Measurements from ENCODE around the gene MELTF. TPM values are rescaled to one million over a fixed set of nuclear protein-coding genes. Genes with fewer than 3 reads are reported as not detected.
"Not testable (repeated sequence)": the region's sequence is repeated elsewhere in the genome, so short reads cannot be mapped to it uniquely, and the experiment has no call there.

The MELTF gene
- total RNA-seq, 1 donor from 2014 or later, result 2.9 TPM

DNA sequence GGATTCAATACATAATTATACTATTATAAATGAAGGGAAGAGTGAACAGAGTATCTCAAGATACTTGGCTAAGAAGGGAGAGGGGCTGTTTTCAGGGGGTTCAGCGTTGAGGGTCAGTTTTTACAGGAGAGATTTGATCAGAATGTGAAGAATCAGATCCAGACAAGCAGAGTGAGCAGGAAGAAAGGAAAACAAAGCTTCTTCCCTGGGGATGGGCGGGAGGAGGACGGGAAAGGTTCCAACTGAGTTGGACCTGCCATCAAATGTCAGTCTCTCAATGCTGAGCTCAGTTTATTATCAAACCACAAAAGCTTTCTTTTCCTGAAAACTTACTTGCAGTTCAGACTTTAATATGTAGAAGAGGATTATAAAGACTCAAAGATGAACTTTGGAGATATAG lies 6.0 kb upstream of the MELTF start:
- TF ChIP-seq, protein P1, sequence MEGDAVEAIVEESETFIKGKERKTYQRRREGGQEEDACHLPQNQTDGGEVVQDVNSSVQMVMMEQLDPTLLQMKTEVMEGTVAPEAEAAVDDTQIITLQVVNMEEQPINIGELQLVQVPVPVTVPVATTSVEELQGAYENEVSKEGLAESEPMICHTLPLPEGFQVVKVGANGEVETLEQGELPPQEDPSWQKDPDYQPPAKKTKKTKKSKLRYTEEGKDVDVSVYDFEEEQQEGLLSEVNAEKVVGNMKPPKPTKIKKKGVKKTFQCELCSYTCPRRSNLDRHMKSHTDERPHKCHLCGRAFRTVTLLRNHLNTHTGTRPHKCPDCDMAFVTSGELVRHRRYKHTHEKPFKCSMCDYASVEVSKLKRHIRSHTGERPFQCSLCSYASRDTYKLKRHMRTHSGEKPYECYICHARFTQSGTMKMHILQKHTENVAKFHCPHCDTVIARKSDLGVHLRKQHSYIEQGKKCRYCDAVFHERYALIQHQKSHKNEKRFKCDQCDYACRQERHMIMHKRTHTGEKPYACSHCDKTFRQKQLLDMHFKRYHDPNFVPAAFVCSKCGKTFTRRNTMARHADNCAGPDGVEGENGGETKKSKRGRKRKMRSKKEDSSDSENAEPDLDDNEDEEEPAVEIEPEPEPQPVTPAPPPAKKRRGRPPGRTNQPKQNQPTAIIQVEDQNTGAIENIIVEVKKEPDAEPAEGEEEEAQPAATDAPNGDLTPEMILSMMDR (IDR thresholded peaks at IDR 0.05; ENCODE audit: unreplicated experiment), result no peak
- no peak for DNase-seq (ENCODE audit: low spot score)
- no peaks in the 10 kb centered on the region for H3K9me3 Mint-ChIP-seq (ENCODE audit: unreplicated experiment)
- peaks cover 2% of the 10 kb centered on the region for H3K36me3 Mint-ChIP-seq (ENCODE audit: low read depth, unreplicated experiment)
- peak overlapping the region; percentile 24 for H3K27ac Mint-ChIP-seq (ENCODE audit: unreplicated experiment)
- no peak overlapping the region for H3K4me3 Mint-ChIP-seq (ENCODE audit: unreplicated experiment)
- peaks cover 19% of the 10 kb centered on the region for H3K27me3 Mint-ChIP-seq (ENCODE audit: unreplicated experiment)
- H3K4me1 Mint-ChIP-seq (ENCODE audit: unreplicated experiment), result no peaks in the 10 kb centered on the region

DNA sequence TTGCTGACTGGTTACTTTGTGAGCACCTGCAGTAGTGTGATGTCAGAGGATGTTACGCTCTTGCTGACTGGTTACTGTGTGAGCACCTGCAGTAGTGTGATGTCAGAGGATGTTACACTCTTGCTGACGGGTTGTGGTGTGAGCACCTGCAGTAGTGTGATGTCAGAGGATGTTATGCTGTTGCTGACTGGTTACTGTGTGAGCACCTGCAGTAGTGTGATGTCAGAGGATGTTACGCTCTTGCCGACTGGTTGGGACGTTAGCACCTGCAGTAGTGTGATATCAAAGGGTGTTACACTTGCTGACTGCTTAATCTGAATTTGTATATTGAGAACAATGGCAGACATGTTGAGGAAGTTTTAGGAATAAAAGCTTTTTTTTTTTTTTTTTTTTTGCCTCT lies 5.2 kb upstream of the MELTF start:
- H3K4me3 Mint-ChIP-seq (ENCODE audit: unreplicated experiment), result peak overlapping the region; percentile 0
- H3K27ac Mint-ChIP-seq (ENCODE audit: unreplicated experiment); DNase-seq (ENCODE audit: low spot score); H3K4me1 Mint-ChIP-seq (ENCODE audit: unreplicated experiment); H3K36me3 Mint-ChIP-seq (ENCODE audit: low read depth, unreplicated experiment); H3K9me3 Mint-ChIP-seq (ENCODE audit: unreplicated experiment): not testable (repeated sequence)
- peaks cover 19% of the 10 kb centered on the region for H3K27me3 Mint-ChIP-seq (ENCODE audit: unreplicated experiment)

DNA sequence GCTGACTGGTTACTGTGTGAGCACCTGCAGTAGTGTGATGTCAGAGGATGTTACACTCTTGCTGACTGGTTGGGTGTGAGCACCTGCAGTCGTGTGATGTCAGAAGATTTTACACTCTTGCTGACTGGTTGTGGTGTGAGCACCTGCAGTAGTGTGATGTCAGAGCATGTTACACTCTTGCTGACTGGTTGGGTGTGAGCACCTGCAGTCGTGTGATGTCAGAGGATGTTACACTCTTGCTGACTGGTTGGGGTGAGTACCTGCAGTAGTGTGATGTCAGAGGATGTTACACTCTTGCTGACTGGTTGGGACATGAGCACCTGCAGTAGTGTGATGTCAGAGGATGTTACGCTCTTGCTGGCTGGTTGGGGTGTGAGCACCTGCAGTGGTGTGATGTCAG lies 4.1 kb upstream of the MELTF start:
- not testable (repeated sequence) for H3K36me3 Mint-ChIP-seq (ENCODE audit: low read depth, unreplicated experiment); H3K4me1 Mint-ChIP-seq (ENCODE audit: unreplicated experiment); H3K9me3 Mint-ChIP-seq (ENCODE audit: unreplicated experiment); DNase-seq (ENCODE audit: low spot score); H3K27ac Mint-ChIP-seq (ENCODE audit: unreplicated experiment); H3K4me3 Mint-ChIP-seq (ENCODE audit: unreplicated experiment)
- H3K27me3 Mint-ChIP-seq (ENCODE audit: unreplicated experiment), result peaks cover 16% of the 10 kb centered on the region

DNA sequence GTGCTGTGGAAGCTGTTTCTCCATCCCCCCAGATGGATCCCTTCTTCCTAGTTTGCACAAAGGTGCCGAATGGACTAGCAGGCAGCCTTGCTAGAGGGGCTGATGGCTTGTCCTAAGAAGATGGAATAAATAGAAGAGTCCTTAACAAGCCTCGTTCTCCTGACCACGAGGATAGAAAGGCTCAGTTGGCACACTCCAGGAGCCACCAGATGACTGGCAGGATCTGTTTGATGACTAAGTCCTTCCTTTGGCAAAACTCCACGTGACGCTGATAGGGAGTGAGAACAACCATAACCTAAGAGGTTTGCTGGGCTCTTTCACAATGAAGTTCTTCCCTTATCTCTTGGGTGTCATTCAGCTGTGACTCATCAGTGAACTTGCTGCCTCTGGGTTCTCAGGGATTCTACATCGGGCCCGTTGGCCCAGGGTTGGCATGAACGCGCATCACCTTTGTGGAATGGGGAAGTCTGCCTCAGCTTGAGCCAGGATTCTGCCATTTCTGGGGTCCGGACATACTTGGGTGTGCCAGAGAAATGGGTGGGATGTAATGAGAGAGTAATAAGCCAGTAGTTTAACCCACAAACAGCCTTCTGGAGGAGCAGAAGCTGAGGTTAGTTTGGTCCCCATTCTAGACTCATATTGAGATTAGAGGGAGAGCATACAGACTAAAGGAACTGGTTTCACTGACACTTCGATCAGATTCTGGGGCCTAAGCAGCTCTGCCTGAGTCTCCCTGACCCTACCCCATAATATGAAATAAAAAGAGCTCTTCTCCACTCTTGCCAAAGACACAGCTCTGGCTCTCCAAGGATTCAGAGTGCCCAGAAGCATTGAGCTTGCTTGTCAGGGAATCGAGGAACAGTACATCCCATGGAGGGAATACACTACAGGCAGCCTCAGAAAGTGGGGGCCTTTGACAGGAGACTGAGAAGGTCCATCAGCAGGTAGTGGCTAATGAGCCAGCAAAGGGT lies 2.0 kb upstream of the MELTF start:
- Mint-ChIP-seq H3K9me3 (ENCODE audit: unreplicated experiment) (no peaks in the 10 kb centered on the region), H3K4me1 (ENCODE audit: unreplicated experiment) (no peaks in the 10 kb centered on the region), H3K27ac (ENCODE audit: unreplicated experiment) (peak overlapping the region; percentile 42), H3K27me3 (ENCODE audit: unreplicated experiment) (peaks cover 22% of the 10 kb centered on the region), H3K4me3 (ENCODE audit: unreplicated experiment) (no peak overlapping the region), H3K36me3 (ENCODE audit: low read depth, unreplicated experiment) (no peaks in the 10 kb centered on the region)
- TF ChIP-seq, protein P1 (IDR thresholded peaks at IDR 0.05; ENCODE audit: unreplicated experiment), result no peak
- no peak for DNase-seq (ENCODE audit: low spot score)

DNA sequence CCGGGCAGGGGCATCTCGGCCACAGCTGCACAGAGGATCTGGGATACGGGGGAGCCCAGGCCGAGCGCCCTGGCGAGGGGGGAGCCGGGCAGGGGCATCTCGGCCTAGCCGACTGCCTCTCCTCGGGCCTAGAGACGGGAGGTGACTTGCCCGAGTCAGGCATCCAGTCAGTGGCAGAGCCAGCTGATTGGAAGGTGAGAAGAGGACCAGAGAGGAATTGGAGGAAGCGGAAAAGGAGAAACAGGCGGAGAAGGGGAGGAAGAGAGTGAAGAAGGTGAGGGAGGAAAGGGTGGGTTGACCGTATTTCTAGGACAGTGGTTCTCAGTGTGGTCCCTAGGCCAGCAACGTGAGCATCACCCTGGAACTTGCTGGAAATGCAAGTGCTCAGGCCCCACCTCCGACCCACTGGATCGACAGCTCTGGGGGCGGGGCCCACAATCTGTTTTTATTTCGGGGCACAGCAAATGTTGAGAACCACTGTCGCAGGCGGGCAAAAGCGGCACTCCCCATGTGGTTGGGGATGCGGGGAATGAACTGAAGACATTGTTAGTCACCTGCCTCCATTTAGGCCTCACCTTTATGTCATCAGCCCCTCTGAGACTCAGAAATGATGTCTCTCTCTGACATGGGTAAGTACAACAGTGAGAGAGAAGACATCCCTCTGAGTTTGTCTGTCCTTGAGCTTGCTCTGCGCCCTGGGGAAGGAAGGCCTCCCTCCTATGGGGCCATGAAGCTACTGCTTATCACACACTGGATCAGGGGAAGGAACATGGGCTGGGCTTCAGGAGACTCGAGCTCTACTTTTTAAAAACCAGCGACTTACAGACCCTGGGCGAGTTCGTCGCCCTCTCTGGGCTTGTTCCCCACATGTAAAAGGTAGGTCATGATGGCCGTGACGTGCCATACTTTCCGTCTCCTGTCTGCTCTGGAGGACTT lies 1.0 kb upstream of the MELTF start:
- Mint-ChIP-seq H3K4me3 (ENCODE audit: unreplicated experiment) (no peak overlapping the region), H3K36me3 (ENCODE audit: low read depth, unreplicated experiment) (no peaks in the 10 kb centered on the region), H3K27me3 (ENCODE audit: unreplicated experiment) (peaks cover 22% of the 10 kb centered on the region), H3K4me1 (ENCODE audit: unreplicated experiment) (no peaks in the 10 kb centered on the region), H3K9me3 (ENCODE audit: unreplicated experiment) (no peaks in the 10 kb centered on the region), H3K27ac (ENCODE audit: unreplicated experiment) (no peak overlapping the region)
- TF ChIP-seq, protein P1 (IDR thresholded peaks at IDR 0.05; ENCODE audit: unreplicated experiment), result no peak
- DNase-seq (ENCODE audit: low spot score), result no peak
